HUES6 (cell line): ENCODE data around the gene SLC9A8.
A peak's percentile ranks its signal among the peaks of the same experiment; 100 is the strongest.
"Not testable (repeated sequence)": the region's sequence is repeated elsewhere in the genome, so short reads cannot be mapped to it uniquely, and the experiment has no call there.

Source experiments
- H3K27ac ChIP-seq: 2 replicates; pipeline ENCODE4 v1.7.0; 2013; ENCODE audit warnings: low read depth, mild to moderate bottlenecking, low read length, inconsistent platforms
- H3K27me3 ChIP-seq: 2 replicates; pipeline ENCODE4 v1.6.1; 2013; ENCODE audit warnings: low read length; ENCODE audit not compliant: control insufficient read depth, insufficient read depth
- H3K36me3 ChIP-seq: 2 replicates; pipeline ENCODE4 v1.6.1; 2013; ENCODE audit warnings: low read length; ENCODE audit not compliant: control insufficient read depth, insufficient read depth
- H3K4me1 ChIP-seq: 2 replicates; pipeline ENCODE4 v1.6.1; 2013; ENCODE audit warnings: low read length; ENCODE audit not compliant: control insufficient read depth, insufficient read depth
- H3K4me3 ChIP-seq: 2 replicates; pipeline ENCODE4 v1.5.1; 2013; ENCODE audit warnings: low read depth, low read length
- H3K9ac ChIP-seq: one replicate; pipeline ENCODE4 v1.6.1; 2013; ENCODE audit warnings: mild to moderate bottlenecking, low read length
- H3K9me3 ChIP-seq: 2 replicates; pipeline ENCODE4 v1.6.1; 2013; ENCODE audit warnings: low read depth, low read length; ENCODE audit not compliant: control insufficient read depth, insufficient read depth

Gene SLC9A8, protein sequence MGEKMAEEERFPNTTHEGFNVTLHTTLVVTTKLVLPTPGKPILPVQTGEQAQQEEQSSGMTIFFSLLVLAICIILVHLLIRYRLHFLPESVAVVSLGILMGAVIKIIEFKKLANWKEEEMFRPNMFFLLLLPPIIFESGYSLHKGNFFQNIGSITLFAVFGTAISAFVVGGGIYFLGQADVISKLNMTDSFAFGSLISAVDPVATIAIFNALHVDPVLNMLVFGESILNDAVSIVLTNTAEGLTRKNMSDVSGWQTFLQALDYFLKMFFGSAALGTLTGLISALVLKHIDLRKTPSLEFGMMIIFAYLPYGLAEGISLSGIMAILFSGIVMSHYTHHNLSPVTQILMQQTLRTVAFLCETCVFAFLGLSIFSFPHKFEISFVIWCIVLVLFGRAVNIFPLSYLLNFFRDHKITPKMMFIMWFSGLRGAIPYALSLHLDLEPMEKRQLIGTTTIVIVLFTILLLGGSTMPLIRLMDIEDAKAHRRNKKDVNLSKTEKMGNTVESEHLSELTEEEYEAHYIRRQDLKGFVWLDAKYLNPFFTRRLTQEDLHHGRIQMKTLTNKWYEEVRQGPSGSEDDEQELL

DNA sequence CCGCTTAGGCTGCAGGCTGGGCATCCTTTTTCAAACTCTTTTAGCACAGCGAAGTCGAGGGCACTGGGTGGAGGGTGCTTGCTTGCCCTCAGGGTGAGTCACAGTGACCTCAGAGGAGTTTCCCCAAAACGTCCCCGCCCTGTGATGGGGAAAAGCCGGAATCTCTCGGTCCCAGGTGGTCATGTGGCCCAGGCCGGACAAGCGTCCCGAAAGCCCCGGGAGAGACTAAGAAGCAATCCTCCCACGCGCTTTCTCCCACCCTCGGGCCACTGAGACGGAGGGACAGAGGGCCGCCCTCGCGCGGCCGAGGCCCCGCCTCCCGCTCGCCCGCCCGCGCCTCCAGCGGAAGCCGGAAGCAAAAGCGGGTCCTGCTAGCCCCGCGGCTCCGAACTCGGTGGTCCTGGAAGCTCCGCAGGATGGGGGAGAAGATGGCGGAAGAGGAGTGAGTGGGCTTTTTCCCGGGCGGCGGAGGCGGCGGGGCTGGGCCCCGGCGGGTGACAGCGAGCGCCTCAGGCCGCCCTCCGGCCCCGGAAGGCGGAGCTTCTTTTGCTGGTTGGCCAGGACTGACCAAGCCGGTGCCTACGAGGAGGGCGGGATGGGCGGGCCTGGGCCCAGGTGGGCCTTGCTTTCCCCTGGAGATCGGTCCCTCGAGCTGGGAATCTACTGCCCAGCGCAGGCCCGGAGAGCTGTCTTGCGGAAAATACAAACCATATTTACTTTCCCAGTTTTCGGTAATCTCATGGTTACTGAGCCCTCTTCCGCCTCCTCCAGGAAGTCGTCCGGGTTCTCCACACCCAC, at the start of gene SLC9A8:
Gene SLC9A8 (plus strand): TSS at position 322 of the 798 bp plus-strand sequence. CDS start 95 bp downstream, at position 417.
- Histone ChIP-seq H3K36me3 (peaks cover 9% of the 10 kb centered on the region; the same call in 1 of the 2 replicates), H3K4me1 (peaks cover 4% of the 10 kb centered on the region; the same call in 1 of the 2 replicates), H3K9me3 (no peaks in the 10 kb centered on the region), H3K27ac (peak within 1 kb of the TSS; percentile 11; the same call in 1 of the 2 replicates), H3K27me3 (no peaks in the 10 kb centered on the region), H3K9ac (peak within 1 kb of the TSS; percentile 75), H3K4me3 (peak within 1 kb of the TSS; percentile 73)

DNA sequence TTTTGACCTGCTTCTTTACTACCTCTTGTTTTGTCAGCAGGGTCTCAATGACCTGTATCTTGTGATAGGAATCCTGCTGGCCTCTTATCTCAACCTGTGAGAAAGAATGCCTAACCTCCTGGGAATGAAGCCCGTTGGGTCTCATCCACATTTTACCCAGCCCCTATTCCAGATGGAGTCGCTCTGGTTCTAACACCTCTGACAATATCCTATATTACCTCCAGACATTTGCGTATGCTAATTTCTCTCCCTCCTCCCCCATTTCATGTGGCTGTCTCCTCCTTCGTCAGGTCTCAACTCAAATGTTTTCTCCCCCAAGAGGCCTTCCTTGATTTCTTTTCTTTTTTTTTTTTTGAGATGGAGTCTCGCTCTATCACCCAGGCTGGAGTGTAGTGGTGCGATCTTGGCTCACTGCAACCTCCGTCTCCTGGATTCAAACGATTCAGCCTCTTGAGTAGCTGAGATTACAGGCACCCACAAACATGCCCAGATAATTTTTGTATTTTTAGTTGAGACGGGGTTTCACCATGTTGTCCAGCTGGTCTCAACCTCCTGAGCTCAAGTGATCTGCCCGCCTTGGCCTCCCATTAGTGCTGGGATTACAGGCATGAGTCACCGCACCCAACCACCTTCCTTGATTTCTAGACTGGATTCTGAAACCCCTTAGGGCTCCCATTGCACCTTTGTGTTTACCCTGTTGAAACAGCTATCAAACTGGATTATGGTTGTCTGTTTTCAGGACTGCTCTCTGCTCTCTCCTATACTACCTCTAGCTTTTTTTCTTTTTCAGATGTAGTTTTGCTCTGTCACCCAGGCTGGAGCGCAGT, 49.5 kb upstream of the SLC9A8 start:
- peaks cover 32% of the 10 kb centered on the region for H3K4me1 ChIP-seq
- H3K4me3 ChIP-seq = no peak overlapping the region
- no peak overlapping the region for H3K9ac ChIP-seq
- H3K36me3 ChIP-seq = no peaks in the 10 kb centered on the region
- H3K27ac ChIP-seq = no peak overlapping the region
- H3K9me3 ChIP-seq = no peaks in the 10 kb centered on the region
- H3K27me3 ChIP-seq = no peaks in the 10 kb centered on the region

DNA sequence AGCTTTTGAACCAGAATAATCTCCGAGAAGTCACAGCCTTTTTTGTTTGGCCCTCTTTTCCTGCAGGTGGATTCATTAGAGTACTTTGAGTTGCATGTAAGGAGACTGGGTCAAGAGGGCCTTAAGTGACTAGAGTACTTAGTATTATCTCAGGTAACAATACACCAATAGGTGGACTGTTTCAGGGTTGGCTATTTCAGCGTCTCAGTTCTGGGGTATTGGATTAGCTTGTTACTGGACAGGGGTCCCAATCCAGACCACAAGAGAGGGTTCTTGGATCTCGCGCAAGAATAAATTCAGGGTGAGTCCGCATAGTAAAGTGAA, 47.3 kb upstream of the SLC9A8 start:
- H3K9ac ChIP-seq = no peak overlapping the region
- no peak overlapping the region for H3K27ac ChIP-seq

DNA sequence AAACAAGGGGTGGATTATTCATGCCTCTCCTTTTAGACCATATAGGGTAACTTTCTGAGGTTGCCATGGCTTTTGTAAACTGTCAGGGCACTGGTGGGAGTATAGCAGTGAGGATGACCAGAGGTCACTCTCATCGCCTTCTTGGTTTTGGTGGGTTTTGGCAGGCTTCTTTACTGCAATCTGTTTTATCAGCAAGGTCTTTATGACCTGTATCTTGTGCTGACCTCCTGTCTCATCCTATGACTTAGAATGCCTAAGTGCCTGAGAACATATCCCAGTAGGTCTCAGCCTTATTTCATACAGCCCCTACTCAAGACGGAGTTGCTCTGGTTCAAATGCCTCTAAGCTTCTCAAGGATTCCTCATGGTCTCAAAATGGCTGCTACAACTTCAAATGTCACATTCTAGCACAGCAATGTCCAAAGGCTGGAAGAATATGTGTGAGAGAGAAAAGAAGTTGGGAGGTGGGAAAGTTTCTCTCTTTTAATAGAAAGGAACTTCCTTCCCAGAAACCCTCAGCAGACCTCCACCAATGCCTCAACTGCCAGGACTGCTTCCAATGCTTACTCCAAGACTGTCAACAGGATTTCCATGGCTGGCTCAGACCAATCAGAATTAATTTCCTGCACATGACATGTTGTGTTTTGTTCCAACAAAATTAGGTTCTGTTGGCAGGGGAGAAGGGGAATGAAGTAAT, 46.6 kb upstream of the SLC9A8 start:
- peaks cover 31% of the 10 kb centered on the region for H3K4me1 ChIP-seq
- no peaks in the 10 kb centered on the region for H3K27me3 ChIP-seq
- H3K9me3 ChIP-seq = peaks cover 9% of the 10 kb centered on the region
- H3K36me3 ChIP-seq = no peaks in the 10 kb centered on the region
- H3K27ac ChIP-seq = no peak overlapping the region
- no peak overlapping the region for H3K4me3 ChIP-seq
- H3K9ac ChIP-seq = no peak overlapping the region

More for the DNA sequence above, 47.3 kb upstream of the SLC9A8 start:
- Histone ChIP-seq H3K9me3 (peaks cover 9% of the 10 kb centered on the region), H3K4me3 (no peak overlapping the region), H3K36me3 (no peaks in the 10 kb centered on the region), H3K27me3 (no peaks in the 10 kb centered on the region), H3K4me1 (peaks cover 31% of the 10 kb centered on the region)

DNA sequence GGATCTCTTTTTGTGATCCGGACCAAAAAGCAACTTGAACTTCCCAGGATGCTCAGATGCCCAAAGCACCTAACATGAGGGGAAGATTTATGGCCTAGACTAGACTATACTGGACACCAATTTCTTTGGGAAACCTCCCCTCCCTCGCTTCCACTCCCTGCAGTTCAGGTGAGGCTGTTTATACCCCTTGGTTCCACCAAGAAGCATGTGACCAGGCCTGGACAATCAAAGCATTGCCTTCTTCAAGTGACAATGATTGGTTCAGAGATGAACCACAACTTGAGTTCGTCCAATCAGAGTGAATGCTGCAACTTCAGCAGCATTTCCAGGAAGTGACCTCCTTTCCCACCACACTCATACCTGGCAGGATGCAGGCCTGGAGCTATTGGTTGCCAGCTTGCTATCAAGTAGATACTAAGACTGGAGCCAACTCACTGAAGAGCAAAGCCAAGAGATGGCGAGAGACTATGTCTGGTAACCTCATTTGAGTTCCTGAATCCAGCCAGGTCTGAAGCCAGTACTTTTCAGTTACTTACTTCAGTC, 45.6 kb upstream of the SLC9A8 start:
- no peak overlapping the region; the same call in 1 of the 2 replicates for H3K27ac ChIP-seq
- no peaks in the 10 kb centered on the region for H3K36me3 ChIP-seq
- H3K9me3 ChIP-seq = peaks cover 9% of the 10 kb centered on the region
- H3K27me3 ChIP-seq = no peaks in the 10 kb centered on the region
- no peak overlapping the region for H3K4me3 ChIP-seq
- H3K9ac ChIP-seq = no peak overlapping the region
- H3K4me1 ChIP-seq = peaks cover 31% of the 10 kb centered on the region

DNA sequence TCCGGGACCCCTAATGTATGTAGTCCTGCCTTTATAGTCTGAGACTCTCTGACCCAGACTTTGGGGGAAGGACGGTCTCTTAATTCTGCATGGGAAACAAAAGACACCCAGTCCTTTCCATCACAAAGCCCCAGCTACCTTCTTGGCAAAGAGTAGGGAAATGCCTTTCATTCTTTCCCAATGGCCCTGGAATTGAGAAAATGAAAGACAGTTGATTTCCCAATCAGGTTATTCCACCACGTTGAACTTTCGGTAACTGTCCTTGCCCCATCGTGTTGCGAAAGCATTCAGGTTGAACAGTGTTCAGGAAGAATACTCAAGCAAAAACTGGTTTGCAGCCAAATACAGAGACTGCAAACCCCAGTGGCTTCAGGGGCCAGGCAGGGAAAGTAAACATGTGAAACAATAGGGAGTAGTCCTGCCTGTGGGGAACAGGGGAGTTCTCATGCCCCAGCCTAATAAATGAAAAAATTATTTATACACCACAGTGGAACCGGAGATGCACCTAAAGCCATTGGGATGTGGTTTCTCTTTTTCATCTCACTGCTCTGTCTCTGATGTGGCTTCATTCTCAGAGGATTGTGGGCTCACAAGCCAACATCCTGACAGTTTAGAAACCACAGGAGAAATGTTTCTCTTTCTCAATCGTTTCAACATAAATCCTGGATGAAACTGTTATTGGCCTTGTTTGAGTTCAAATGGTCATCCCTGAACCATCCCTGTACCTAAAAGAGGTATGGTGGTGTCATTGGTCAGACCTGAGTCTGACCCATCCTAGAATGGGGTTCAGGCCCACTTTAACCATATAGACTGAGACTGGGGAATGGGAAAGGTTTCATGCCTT, 44.2 kb upstream of the SLC9A8 start:
- Histone ChIP-seq H3K9me3 (peaks cover 9% of the 10 kb centered on the region), H3K36me3 (no peaks in the 10 kb centered on the region), H3K9ac (peak overlapping the region; percentile 30), H3K4me1 (peaks cover 27% of the 10 kb centered on the region), H3K27me3 (no peaks in the 10 kb centered on the region), H3K4me3 (no peak overlapping the region), H3K27ac (peak overlapping the region; percentile 82)

DNA sequence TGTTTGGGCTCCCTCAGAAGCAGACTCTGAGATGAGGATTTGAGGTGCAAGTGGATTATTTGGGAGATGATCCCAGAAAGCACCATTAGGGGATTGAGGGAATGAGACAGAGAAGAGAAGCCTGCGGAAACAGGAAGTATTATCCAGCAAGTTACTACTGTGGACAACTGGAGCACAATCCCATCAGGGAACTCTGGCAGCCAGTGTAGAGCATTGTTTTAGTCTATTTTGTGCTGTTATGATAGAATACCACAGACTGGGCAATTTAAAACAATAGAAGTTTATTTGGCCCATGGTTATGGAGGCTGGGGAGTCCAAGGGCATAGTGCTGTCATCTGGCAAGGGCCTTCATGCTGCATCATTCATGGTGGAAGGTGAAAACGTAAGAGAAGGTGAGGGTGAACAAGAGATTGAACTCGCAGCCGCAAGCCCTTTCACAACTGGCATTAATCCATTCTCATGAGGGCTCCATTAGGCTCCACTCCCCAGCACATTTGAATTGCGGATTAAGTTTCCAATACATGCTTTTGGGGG, 43.5 kb upstream of the SLC9A8 start:
- Histone ChIP-seq H3K9ac (peak overlapping the region; percentile 30), H3K9me3 (peaks cover 9% of the 10 kb centered on the region), H3K27ac (peak overlapping the region; percentile 82), H3K36me3 (no peaks in the 10 kb centered on the region), H3K27me3 (no peaks in the 10 kb centered on the region), H3K4me3 (no peak overlapping the region), H3K4me1 (peaks cover 27% of the 10 kb centered on the region)

DNA sequence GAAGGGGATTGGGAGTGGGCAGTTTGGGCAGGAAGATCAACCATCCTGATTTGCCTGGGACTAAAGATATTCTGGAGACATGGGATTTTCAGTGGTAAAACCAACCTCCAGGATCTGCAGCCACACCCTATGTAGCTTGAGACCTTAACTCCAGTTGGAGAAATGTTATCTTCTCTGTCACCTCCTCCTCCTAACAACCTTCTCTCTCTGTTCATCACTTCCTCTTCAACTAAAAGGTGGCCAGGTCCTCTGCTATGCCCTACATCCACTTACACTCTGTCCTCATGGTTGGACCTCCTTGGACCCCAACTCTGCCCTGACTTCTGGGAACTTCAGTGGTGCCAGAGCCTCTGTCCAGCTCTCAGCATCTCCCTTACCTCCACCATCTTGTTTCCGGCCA, 42.0 kb upstream of the SLC9A8 start:
- Histone ChIP-seq H3K27me3 (no peaks in the 10 kb centered on the region), H3K9ac (no peak overlapping the region), H3K9me3 (peaks cover 9% of the 10 kb centered on the region), H3K4me3 (no peak overlapping the region), H3K27ac (no peak overlapping the region), H3K4me1 (peaks cover 28% of the 10 kb centered on the region), H3K36me3 (no peaks in the 10 kb centered on the region)

DNA sequence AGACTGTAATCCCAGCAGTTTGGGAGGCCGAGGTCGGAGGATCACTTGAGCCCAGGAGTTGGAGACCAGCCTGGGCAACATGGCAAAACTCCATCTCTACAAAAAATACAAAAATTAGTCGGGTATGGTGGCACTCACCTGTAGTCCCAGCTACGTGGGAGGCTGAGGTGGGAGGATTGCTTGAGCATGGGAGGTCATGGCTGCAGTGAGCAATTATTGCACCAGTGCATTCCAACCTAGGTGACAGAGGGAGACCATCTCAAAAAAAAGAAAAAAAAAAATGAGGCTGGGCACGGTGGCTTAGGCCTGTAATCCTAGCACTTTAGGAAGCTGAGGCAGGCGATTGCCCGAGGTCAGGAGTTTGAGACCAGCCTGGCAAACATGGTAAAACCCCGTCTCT, 38.4 kb upstream of the SLC9A8 start:
- not testable (repeated sequence) for H3K9ac ChIP-seq, H3K27ac ChIP-seq, H3K36me3 ChIP-seq, H3K9me3 ChIP-seq, H3K27me3 ChIP-seq, H3K4me3 ChIP-seq
- peaks cover 16% of the 10 kb centered on the region for H3K4me1 ChIP-seq
